ENCODE data around the gene TMEFF2. TPM values are rescaled to one million over a fixed set of nuclear protein-coding genes. Genes with fewer than 3 reads are reported as not detected.
A peak's percentile ranks its signal among the peaks of the same experiment; 100 is the strongest.

Gene TMEFF2
- total RNA-seq, 4 donors from 2014 or later, result 0.27 to 0.32 TPM; not detected in 2

GRCh38 chr2:192162392-192163042 is 32.2 kb downstream of the TMEFF2 start:
- 4 to 9% methylated on average over 4 of the region's 4 CpGs for WGBS, 2 donors (ENCODE audit: low coverage in 1 of 2)
- Histone ChIP-seq H3K9me3 (no peaks in the 10 kb centered on the region), H3K27me3 (no peaks in the 10 kb centered on the region), H3K4me3 (peak overlapping the region in 1 of 4 donors; percentile 16), H3K27ac (no peak overlapping the region), H3K4me1 (peaks cover 0 to 6% (median 4%) of the 10 kb centered on the region in 4 donors), H3K36me3 (no peaks in the 10 kb centered on the region)
- in situ Hi-C loops (cut with MboI; ENCODE audit: low pct_ligation_motif_present in 1 of 4, low pct_unique_long_range_greater_than_20kb in 1 of 4, low sequenced_read_pairs in 3 of 4), result loop anchor here (5.0 to 25.0 kb wide), 5 partner anchors 345 to 610 kb away; no protein-coding TSS in a partner anchor
- intact Hi-C loops (cut with DNase I; ENCODE audit: low total_unique reads), result loop anchor here (5.0 to 10.0 kb wide), 2 partner anchors 350 to 608 kb away; no protein-coding TSS in a partner anchor
- DNase-seq, result peak; percentile 63
- TF ChIP-seq EP300 (IDR thresholded peaks at IDR 0.05; ENCODE audit: low read depth), result no peak
- peak; percentile 92 to 95 (median 95) for TF ChIP-seq CTCF (IDR thresholded peaks at IDR 0.05)

GRCh38 chr2:192161656-192162290 is 33.0 kb downstream of the TMEFF2 start:
- peaks cover 0 to 6% (median 4%) of the 10 kb centered on the region in 4 donors for H3K4me1 ChIP-seq
- no peak for DNase-seq
- in situ Hi-C loops (cut with MboI; ENCODE audit: low pct_ligation_motif_present in 1 of 4, low pct_unique_long_range_greater_than_20kb in 1 of 4, low sequenced_read_pairs in 3 of 4), result loop anchor here (5.0 to 25.0 kb wide), 5 partner anchors 344 to 609 kb away; no protein-coding TSS in a partner anchor
- whole genome bisulfite sequencing, 2 donors (ENCODE audit: low coverage in 1 of 2), result 65 to 67% methylated on average over 2 of the region's 2 CpGs
- no peaks in the 10 kb centered on the region for H3K36me3 ChIP-seq
- no peaks in the 10 kb centered on the region for H3K27me3 ChIP-seq
- peak overlapping the region in 1 of 4 donors; percentile 16 for H3K4me3 ChIP-seq
- no peak overlapping the region for H3K27ac ChIP-seq
- intact Hi-C loops (cut with DNase I; ENCODE audit: low total_unique reads), result loop anchor here (5.0 to 10.0 kb wide), 2 partner anchors 349 to 607 kb away; no protein-coding TSS in a partner anchor
- H3K9me3 ChIP-seq, result no peaks in the 10 kb centered on the region
- TF ChIP-seq CTCF (IDR thresholded peaks at IDR 0.05) (no peak), POLR2A (IDR thresholded peaks at IDR 0.05) (no peak), POLR2AphosphoS5 (IDR thresholded peaks at IDR 0.05) (no peak), EP300 (IDR thresholded peaks at IDR 0.05; ENCODE audit: low read depth) (no peak)

- H3K27ac ChIP-seq, result no peak overlapping the region
- no peaks in the 10 kb centered on the region for H3K36me3 ChIP-seq
- in situ Hi-C loops (cut with MboI; ENCODE audit: low pct_ligation_motif_present in 1 of 4, low pct_unique_long_range_greater_than_20kb in 1 of 4, low sequenced_read_pairs in 3 of 4) (loop anchor here (5.0 to 25.0 kb wide), 5 partner anchors 342 to 607 kb away; no protein-coding TSS in a partner anchor), intact Hi-C loops (cut with DNase I; ENCODE audit: low total_unique reads) (loop anchor here (2.0 to 10.0 kb wide), 3 partner anchors 19 to 605 kb away; no protein-coding TSS in a partner anchor)
- H3K27me3 ChIP-seq, result no peaks in the 10 kb centered on the region
- no peak for TF ChIP-seq CTCF (IDR thresholded peaks at IDR 0.05)
- no peak for TF ChIP-seq POLR2A (IDR thresholded peaks at IDR 0.05)
- TF ChIP-seq POLR2AphosphoS5 (IDR thresholded peaks at IDR 0.05), result no peak
- TF ChIP-seq EP300 (IDR thresholded peaks at IDR 0.05; ENCODE audit: low read depth), result no peak
- DNase-seq, result no peak
- 40 to 70% methylated on average over 1 of the region's 1 CpG for WGBS, 2 donors (ENCODE audit: low coverage in 1 of 2)
- H3K4me1 ChIP-seq, result peaks cover 0 to 6% (median 4%) of the 10 kb centered on the region in 4 donors
- H3K4me3 ChIP-seq, result no peak overlapping the region
- no peaks in the 10 kb centered on the region for H3K9me3 ChIP-seq
Measured at GRCh38 chr2:192159736-192160135, 35.0 kb downstream of the TMEFF2 start.

GRCh38 chr2:192159208-192159607 is 35.5 kb downstream of the TMEFF2 start:
- Histone ChIP-seq H3K27ac (no peak overlapping the region), H3K9me3 (no peaks in the 10 kb centered on the region), H3K36me3 (no peaks in the 10 kb centered on the region), H3K27me3 (no peaks in the 10 kb centered on the region), H3K4me3 (no peak overlapping the region), H3K4me1 (peaks cover 0 to 6% (median 4%) of the 10 kb centered on the region in 4 donors)
- DNase-seq, result no peak
- 67 to 88% methylated on average over 2 of the region's 2 CpGs for WGBS, 2 donors (ENCODE audit: low coverage in 1 of 2)
- intact Hi-C loops (cut with DNase I; ENCODE audit: low total_unique reads) (loop anchor here (2.0 kb wide), 1 partner anchor 18 kb away; no protein-coding TSS in a partner anchor), in situ Hi-C loops (cut with MboI; ENCODE audit: low pct_ligation_motif_present in 1 of 4, low pct_unique_long_range_greater_than_20kb in 1 of 4, low sequenced_read_pairs in 3 of 4) (loop anchor here in 1 of 4 donors (25.0 kb wide), 1 partner anchor 597 kb away; no protein-coding TSS in a partner anchor)
- TF ChIP-seq POLR2A (IDR thresholded peaks at IDR 0.05) (no peak), CTCF (IDR thresholded peaks at IDR 0.05) (no peak), POLR2AphosphoS5 (IDR thresholded peaks at IDR 0.05) (no peak), EP300 (IDR thresholded peaks at IDR 0.05; ENCODE audit: low read depth) (no peak)
